BJ (cell line): ENCODE measurements around the gene CISH. TPM values are rescaled to one million over a fixed set of nuclear protein-coding genes. Genes with fewer than 3 reads are reported as not detected.

Source experiments
- CTCF ChIA-PET: fragments of 350-600 bp; formaldehyde crosslinking; extraction: SDS; loops from one replicate; lab custom pipeline; 2021; ENCODE audit warnings: antibody characterized with exemption, inconsistent platforms; lab: Yijun Ruan, JAX
- POLR2A ChIA-PET: fragments of 300-600 bp; sonication (Branson Sonifier 250); formaldehyde crosslinking; extraction: SDS; loops from one replicate; lab custom pipeline; 2021; ENCODE audit warnings: antibody characterized with exemption; lab: Charles Lee
- DNase-seq: peaks from one replicate; pipeline ENCODE4 v3.0.0-alpha.2; 2011; ENCODE audit warnings: low read depth
- H3K27me3 ChIP-seq: 2 replicates; pipeline ENCODE4 v1.6.0; 2011; ENCODE audit warnings: low read length; ENCODE audit not compliant: control insufficient read depth, insufficient read depth
- H3K36me3 ChIP-seq: 2 replicates; pipeline ENCODE4 v1.5.1; 2011; ENCODE audit warnings: low read length; ENCODE audit not compliant: control insufficient read depth, insufficient read depth
- H3K4me3 ChIP-seq: 2 replicates; pipeline ENCODE4 v1.5.1; 2011; ENCODE audit warnings: low read depth, mild to moderate bottlenecking, control low read depth, low read length
- polyA plus RNA-seq: library from polyadenylated mRNA; depleted of rRNA; stranded (reverse); fragments of >200 nt; gene quantifications from 2 replicates; pipeline ENCODE4 v1.2.3, GENCODE V29; 2011
- TF ChIP-seq, protein P1 (sequence below): IDR thresholded peaks from 2 replicates; pipeline ENCODE4 v1.5.1; 2011; ENCODE audit warnings: low read depth, mild to moderate bottlenecking, control low read depth, inconsistent platforms, low read length, moderate library complexity; ENCODE audit not compliant: insufficient read depth

The CISH gene
- polyA plus RNA-seq, 1 experiment: 2.6 TPM

DNA sequence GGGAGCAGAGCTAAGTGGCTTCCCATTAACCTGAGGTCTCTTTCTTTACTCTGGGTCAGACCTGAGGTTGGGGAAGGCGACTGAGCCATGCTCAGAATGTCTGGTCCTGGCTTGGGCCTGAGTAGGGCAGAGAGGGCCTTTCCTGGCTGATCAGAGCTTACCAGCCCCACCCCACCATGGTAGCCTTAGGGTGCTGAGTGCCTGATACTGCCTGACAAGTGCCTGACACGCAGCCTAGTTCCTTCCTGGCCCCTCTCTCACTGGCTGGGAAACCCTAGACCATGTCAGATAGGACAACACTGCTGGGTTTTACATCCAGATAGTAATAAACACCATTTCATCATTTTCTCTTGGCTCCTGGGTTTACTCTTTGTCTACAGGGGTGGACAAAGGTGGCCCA, 37.4 kb upstream of the CISH start:
- POLR2A ChIA-PET: no interaction called here
- H3K4me3 ChIP-seq: no peak overlapping the region
- peaks cover 15% of the 10 kb centered on the region for H3K36me3 ChIP-seq
- no peaks in the 10 kb centered on the region for H3K27me3 ChIP-seq
- no peak for DNase-seq
- CTCF ChIA-PET: interaction anchor here (0.8 to 1.6 kb wide), 4 partner anchors 33 to 107 kb away, joined by 3 to 5 read pairs (median 3); no protein-coding TSS in a partner anchor
- TF ChIP-seq, protein P1, sequence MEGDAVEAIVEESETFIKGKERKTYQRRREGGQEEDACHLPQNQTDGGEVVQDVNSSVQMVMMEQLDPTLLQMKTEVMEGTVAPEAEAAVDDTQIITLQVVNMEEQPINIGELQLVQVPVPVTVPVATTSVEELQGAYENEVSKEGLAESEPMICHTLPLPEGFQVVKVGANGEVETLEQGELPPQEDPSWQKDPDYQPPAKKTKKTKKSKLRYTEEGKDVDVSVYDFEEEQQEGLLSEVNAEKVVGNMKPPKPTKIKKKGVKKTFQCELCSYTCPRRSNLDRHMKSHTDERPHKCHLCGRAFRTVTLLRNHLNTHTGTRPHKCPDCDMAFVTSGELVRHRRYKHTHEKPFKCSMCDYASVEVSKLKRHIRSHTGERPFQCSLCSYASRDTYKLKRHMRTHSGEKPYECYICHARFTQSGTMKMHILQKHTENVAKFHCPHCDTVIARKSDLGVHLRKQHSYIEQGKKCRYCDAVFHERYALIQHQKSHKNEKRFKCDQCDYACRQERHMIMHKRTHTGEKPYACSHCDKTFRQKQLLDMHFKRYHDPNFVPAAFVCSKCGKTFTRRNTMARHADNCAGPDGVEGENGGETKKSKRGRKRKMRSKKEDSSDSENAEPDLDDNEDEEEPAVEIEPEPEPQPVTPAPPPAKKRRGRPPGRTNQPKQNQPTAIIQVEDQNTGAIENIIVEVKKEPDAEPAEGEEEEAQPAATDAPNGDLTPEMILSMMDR: no peak

DNA sequence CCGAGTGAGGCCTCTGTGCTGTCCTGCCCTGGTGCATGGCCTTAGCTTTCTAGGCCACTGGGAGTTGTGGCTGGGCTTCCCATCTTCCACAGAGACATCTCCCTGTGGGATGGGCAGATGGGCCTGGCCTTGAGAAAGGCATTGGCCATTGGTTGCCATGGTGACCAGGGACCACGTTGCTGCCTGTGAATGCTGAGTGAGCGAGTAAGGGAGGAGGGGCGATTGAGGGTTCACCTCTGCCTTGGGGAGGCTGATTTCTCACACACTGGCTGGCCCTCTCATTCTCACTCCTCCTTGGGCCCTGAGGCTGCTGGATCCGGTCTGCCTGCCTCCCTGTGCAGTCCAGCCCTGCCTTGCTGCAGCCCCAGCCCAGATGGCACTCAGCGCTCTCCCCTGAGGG, 36.7 kb upstream of the CISH start:
- Histone ChIP-seq H3K36me3 (peaks cover 17% of the 10 kb centered on the region), H3K4me3 (no peak overlapping the region), H3K27me3 (no peaks in the 10 kb centered on the region)
- ChIA-PET POLR2A (no interaction called here), CTCF (no interaction called here)
- TF ChIP-seq, protein P1: no peak
- DNase-seq: no peak

DNA sequence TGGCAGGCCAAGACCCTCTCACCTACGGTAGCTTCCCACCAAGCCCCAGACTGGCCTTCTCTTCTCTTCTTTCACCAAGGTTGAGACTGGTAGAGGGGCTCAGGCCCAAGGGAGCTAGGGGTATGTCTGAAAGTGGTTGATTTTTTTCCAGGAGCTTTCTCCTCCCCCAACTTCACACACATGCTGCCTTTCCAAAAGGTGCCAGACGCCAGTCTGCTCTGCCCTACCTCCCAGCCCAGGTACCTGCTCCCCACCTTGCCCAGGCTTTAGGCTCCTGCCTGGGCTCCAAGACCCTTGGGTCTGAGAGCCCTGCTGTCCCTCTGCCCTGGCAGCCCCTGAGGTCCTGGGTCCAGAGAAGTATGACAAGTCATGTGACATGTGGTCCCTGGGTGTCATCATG, 33.8 kb upstream of the CISH start:
- POLR2A ChIA-PET: no interaction called here
- no peaks in the 10 kb centered on the region for H3K27me3 ChIP-seq

DNA sequence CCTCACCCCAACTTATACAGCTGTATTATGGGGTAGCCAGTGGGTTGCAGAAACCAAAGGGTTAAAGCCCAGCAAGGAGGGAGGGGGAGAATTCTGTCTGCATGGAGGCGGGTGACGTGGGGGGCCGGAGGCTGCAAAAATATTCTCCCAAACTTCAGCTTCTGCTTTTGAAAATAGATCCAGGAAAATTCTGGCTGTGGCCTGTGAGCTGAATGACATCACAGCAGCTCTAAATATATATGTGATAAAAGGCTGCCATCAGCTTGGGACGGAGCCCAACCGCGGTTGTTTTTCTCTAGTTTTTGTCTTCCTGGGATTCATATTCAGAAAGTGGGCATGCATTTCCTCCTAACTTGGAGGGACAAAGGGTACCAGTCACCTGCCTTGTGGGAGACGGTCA, 33.0 kb upstream of the CISH start:
- CTCF ChIA-PET: no interaction called here
- no peaks in the 10 kb centered on the region for H3K27me3 ChIP-seq
- no peak overlapping the region for H3K4me3 ChIP-seq
- DNase-seq: no peak
- H3K36me3 ChIP-seq: peaks cover 21% of the 10 kb centered on the region
- TF ChIP-seq, protein P1: no peak
- POLR2A ChIA-PET: no interaction called here

More for the DNA sequence above, 33.8 kb upstream of the CISH start:
- no peak overlapping the region for H3K4me3 ChIP-seq
- peaks cover 21% of the 10 kb centered on the region for H3K36me3 ChIP-seq
- DNase-seq: no peak
- CTCF ChIA-PET: interaction anchor here (0.7 to 0.8 kb wide), 2 partner anchors 29 to 30 kb away, joined by 3 to 4 read pairs; no protein-coding TSS in a partner anchor
- TF ChIP-seq, protein P1: no peak

DNA sequence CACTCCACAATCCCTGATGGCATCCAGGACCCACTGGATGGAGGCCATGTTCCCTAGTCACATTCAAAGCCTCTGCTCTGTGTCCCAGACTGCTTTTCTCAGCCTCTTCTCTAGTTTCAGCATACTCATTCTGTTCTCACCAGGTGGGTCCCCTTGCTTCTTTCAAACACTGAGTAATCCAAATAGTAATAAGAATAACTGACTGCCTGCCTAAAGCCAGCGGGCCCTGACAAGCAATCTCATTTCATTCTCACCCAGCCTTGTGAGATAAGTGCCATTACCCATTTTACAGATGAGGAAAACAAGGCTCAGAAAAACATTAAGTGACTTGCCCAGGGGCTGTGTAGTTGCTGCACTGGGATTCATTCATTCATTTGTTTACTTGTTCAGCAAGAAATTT, 30.8 kb upstream of the CISH start:
- Histone ChIP-seq H3K36me3 (peaks cover 16% of the 10 kb centered on the region), H3K27me3 (no peaks in the 10 kb centered on the region), H3K4me3 (no peak overlapping the region)
- POLR2A ChIA-PET: no interaction called here
- DNase-seq: no peak
- CTCF ChIA-PET: no interaction called here
- TF ChIP-seq, protein P1: no peak
